Skin of body (tissue), 2 donors: ENCODE data around the gene DOK1. TPM values are rescaled to one million over a fixed set of nuclear protein-coding genes. Genes with fewer than 3 reads are reported as not detected.

Source experiments
- DNase-seq: peaks from one replicate; lab custom pipeline; 2025; lab: John Stamatoyannopoulos, UW
- total RNA-seq: library from RNA; depleted of rRNA; stranded (reverse); fragments of >200 nt; gene quantifications from one replicate; pipeline ENCODE4 v1.2.3, GENCODE V29; 2014

Gene DOK1
- total RNA-seq, 1 donor from 2014 or later, result 6.2 TPM

GRCh38 chr2:74525717-74526648 is 28.5 kb upstream of the DOK1 start, which contains the start of gene DQX1:
Gene DQX1 (minus strand): TSS chr2:74526231. CDS start chr2:74525729, 502 bp downstream.
- no peak for DNase-seq

- DNase-seq, result no peak
Observed at GRCh38 chr2:74526649-74527230, 27.8 kb upstream of the DOK1 start.

GRCh38 chr2:74527741-74528140 is 26.8 kb upstream of the DOK1 start:
- no peak for DNase-seq

GRCh38 chr2:74528600-74529356 is 25.7 kb upstream of the DOK1 start:
- no peak for DNase-seq

- DNase-seq, result peak; percentile 96
Observed at GRCh38 chr2:74529357-74530238, 24.9 kb upstream of the DOK1 start, which contains the start of the genes AUP1 and HTRA2. Gene AUP1 (minus strand): TSS chr2:74529706. CDS start chr2:74529629, 77 bp downstream. Gene HTRA2 (plus strand): TSS chr2:74529933. CDS start chr2:74530007, 74 bp downstream.

GRCh38 chr2:74530239-74531187 is 24.0 kb upstream of the DOK1 start:
- peak; percentile 18 for DNase-seq

GRCh38 chr2:74531666-74532065 is 22.9 kb upstream of the DOK1 start:
- DNase-seq, result no peak

DNA sequence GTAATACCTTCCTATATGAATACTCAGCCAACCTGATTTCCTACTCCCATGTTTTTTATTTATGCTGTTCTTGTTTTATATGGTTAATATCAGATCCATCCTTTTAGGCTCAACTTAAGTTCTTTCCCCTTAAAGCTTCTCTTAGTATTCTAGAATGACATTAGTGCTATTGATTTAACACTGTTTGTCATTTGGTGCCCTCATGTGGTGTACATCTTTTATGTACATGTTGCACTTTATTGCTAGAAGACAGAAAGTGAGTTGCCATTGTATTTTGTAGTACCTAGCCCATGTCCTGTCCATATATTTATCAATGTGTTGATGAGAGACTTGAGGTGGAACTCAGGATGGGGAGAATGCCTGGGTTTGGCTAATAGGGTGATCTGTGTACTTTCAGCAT is 22.3 kb upstream of the DOK1 start:
- DNase-seq, result peak; percentile 51

- DNase-seq, result no peak
Observed at GRCh38 chr2:74533464-74533863, 21.1 kb upstream of the DOK1 start.

DNA sequence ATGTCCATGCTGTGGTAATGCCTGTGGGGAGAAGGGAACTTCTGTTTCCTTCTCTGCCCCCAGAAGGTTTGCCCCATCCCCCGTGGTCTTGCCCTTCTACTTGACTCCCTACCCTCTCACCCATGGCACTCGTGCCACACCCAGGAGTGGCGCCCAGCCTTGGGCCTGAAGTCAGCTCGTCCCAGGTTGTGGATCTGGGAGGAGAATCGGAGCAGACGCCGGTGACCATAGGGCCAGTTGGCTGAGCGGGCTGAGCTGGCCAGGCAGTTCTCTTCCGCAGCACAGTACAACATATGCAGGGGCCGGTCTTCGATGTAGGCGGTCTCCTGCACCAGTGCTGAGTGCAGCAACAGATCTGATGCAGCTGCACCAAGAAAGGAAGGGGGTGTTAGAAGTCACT is 20.1 kb upstream of the DOK1 start:
- DNase-seq, result no peak

DNA sequence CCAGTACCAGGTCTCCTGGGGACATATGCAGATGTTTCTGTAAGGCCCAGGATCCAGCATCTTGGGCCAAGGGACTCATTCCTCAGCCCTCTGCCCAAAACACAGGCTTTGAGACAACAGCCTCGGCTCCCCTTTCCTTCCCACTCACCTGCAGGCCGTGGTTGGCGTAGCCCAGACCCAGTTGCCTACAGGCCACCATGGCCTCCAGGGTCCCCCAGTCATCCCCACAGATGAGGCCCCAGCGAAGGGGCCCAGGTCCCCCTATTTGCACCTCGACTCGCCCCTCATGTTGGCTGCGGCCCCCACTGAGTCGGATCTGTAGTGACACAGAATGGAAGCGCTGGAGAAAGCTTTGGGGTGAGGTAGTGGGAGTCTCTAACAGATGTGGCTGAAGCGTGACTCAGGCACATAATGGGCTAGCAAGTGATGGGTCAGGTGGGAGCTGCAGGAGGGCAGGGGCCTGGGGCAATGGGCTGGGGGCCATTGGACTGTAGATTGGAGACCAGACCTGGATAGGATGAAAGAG is 19.0 kb upstream of the DOK1 start:
- no peak for DNase-seq

- DNase-seq, result no peak
Observed at GRCh38 chr2:74536166-74536950, 18.2 kb upstream of the DOK1 start.

DNA sequence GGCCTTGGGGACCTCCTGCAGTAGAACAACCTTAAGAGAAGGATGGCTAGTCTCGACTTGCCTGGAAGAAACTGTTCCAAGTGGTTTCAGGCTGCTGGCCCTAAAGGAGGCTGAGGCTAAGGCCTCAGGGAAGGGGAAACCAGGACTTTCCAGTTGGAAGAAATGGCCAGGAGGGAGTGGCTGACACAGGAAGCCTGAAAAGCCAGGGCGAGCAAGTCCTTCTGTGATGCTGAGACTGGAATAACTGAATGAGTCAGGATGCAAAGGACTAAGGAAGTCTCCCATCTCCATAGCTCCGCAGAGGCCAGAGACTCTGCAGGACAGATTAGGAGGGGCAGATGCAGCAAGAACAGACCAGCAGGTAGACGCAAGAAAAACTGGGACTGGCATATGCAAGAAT is 17.4 kb upstream of the DOK1 start:
- DNase-seq, result no peak

DNA sequence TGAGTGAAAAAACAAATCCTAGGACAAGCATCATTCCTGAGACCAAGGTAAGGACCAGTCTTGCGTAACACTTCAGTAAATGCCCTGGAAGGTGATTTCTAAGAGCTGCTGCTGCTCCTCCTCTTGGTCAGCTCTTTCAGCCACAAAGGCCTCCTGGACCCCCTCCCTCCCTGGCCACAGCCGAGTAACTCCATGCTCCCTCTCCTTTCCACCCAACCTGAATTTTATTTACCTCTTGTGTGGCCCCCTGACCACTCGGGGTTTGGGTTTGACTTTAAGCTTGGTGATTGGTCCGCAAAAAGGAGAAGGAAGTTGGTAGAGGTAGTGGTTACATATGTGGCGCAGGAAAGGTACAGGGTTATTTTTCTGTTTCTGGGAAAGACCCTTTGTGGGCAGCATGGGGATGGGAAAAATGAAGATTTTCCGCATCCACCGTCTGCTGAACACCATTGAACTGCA is 15.6 kb upstream of the DOK1 start:
- no peak for DNase-seq

- no peak for DNase-seq
Observed at GRCh38 chr2:74540291-74540690, 14.2 kb upstream of the DOK1 start.

DNA sequence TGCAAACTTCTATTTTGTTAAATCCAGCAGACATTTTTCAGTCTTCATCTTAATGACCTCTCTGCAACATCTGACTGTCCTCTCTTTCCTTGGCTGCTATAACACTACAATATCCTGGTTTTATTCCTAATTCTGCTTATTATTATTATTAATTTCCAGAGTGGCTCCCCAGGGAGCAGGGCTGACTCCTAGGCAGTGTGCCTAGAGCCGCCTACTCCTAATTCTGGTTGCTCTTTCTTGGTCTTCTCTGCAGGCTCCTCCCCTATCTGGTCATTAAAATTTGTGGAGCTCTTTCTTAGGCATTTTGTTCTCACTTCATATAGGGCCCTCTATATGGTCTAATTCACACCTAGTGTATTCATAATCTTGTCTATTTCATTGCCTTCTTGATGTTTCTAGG is 11.5 kb upstream of the DOK1 start:
- no peak for DNase-seq

GRCh38 chr2:74544634-74545033 is 9.9 kb upstream of the DOK1 start:
- no peak for DNase-seq

- DNase-seq, result no peak
Observed at GRCh38 chr2:74546004-74546403, 8.5 kb upstream of the DOK1 start.
